HepG2 (cell line): ENCODE data around the gene CRY1. TPM values are rescaled to one million over a fixed set of nuclear protein-coding genes. Genes with fewer than 3 reads are reported as not detected.

Experiments used
- EP300 ChIP-seq, 3 experiments: sonication (generic) in 1 of 3; formaldehyde crosslinking in 1 of 3; IDR thresholded peaks; 2 replicates each; pipeline versions ENCODE4 v1.5.1 to v1.6.1; 2011 to 2020; ENCODE audit warnings: low read depth in 2 of 3, low read length in 2 of 3, borderline replicate concordance in 1 of 3, improper control_type of control experiment in 1 of 3, mild to moderate bottlenecking in 1 of 3, missing genetic modification reagents in 1 of 3, moderate library complexity in 1 of 3
- HIVEP1 ChIP-seq: sonication (generic); formaldehyde crosslinking; IDR thresholded peaks from 2 replicates; pipeline ENCODE4 v1.4.0; 2020; ENCODE audit warnings: mild to moderate bottlenecking, missing genetic modification reagents
- HNRNPH1 ChIP-seq: fragments of 200-400 bp; formaldehyde crosslinking; optimal IDR thresholded peaks from 2 replicates; pipeline ENCODE3; 2017; ENCODE audit warnings: mild to moderate bottlenecking, low read depth, low read length
- MTA1 ChIP-seq: sonication (generic); formaldehyde crosslinking; IDR thresholded peaks from 2 replicates; pipeline ENCODE4 v1.4.0; 2020; ENCODE audit warnings: missing genetic modification reagents, mild to moderate bottlenecking, borderline replicate concordance
- POLR2G ChIP-seq: fragments of 200-400 bp; formaldehyde crosslinking; IDR thresholded peaks from 2 replicates; pipeline ENCODE4 v1.6.1; 2018; ENCODE audit warnings: mild to moderate bottlenecking, low read depth, low read length, moderate library complexity
- RAD51 ChIP-seq: fragments of 450-650 bp; IDR thresholded peaks from 2 replicates; pipeline ENCODE4 v1.6.1; 2016; ENCODE audit warnings: borderline replicate concordance
- SMARCE1 ChIP-seq: fragments of 450-650 bp; IDR thresholded peaks from 2 replicates; pipeline ENCODE4 v1.6.1; 2017; ENCODE audit warnings: borderline replicate concordance
- ZBTB3 ChIP-seq: sonication (generic); formaldehyde crosslinking; IDR thresholded peaks from 2 replicates; pipeline ENCODE4 v1.4.0; 2020; ENCODE audit warnings: low read depth, mild to moderate bottlenecking, moderate library complexity, missing genetic modification reagents, borderline replicate concordance
- ZNF3 ChIP-seq: IDR thresholded peaks from 2 replicates; pipeline ENCODE4 v1.7.0; 2017; ENCODE audit warnings: inconsistent platforms
- ZNF614 ChIP-seq: IDR thresholded peaks from 2 replicates; pipeline ENCODE4 v1.6.1; 2018; ENCODE audit warnings: missing biosample characterization, missing genetic modification reagents, inconsistent platforms, borderline replicate concordance
- ZNF629 ChIP-seq: sonication (generic); formaldehyde crosslinking; conservative IDR thresholded peaks from 2 replicates; pipeline ENCODE4 v1.5.0; 2020; ENCODE audit warnings: missing genetic modification reagents
- ZNF660 ChIP-seq: sonication (generic); formaldehyde crosslinking; IDR thresholded peaks from 2 replicates; pipeline ENCODE4 v1.5.1; 2020; ENCODE audit warnings: mild to moderate bottlenecking, low read depth, missing genetic modification reagents, borderline replicate concordance
- ZNF773 ChIP-seq: sonication (generic); formaldehyde crosslinking; IDR thresholded peaks from 2 replicates; pipeline ENCODE4 v1.4.0; 2020; ENCODE audit warnings: missing genetic modification reagents, borderline replicate concordance
- ZNF792 ChIP-seq: IDR thresholded peaks from 2 replicates; pipeline ENCODE4 v1.6.1; 2016
- polyA plus RNA-seq, 8 experiments: library from polyadenylated mRNA; depleted of rRNA in 3 of 8; stranded (reverse) in 7 of 8; unstranded in 1 of 8; fragments of >200 nt; fragmentation: Illumina TruSeq in 4 of 8; extraction: Trizol in 4 of 8; gene quantifications; 2 replicates each; pipeline versions ENCODE4 v1.2.1 to v1.2.3, GENCODE V29; 2011 to 2016; ENCODE audit warnings: low read depth in 4 of 8, missing spikeins in 1 of 8, mixed read lengths in 1 of 8; ENCODE audit not compliant: insufficient read depth in 1 of 8
- total RNA-seq, 5 experiments: library from RNA; depleted of rRNA; stranded (reverse); fragments of >200 nt; fragmentation: Illumina TruSeq; extraction: Trizol; gene quantifications; 2 replicates each; pipeline ENCODE4 v1.2.3, GENCODE V29; 2016; ENCODE audit warnings: low read depth in 1 of 5
- TF ChIP-seq, protein P1 (sequence below): conservative IDR thresholded peaks from 2 replicates; pipeline ENCODE4 v1.6.1; 2018; ENCODE audit warnings: missing genetic modification reagents
- TF ChIP-seq, protein P2 (sequence below), 2 experiments: sonication (generic) in 1 of 2; formaldehyde crosslinking in 1 of 2; IDR thresholded peaks; 2 replicates each; pipeline versions ENCODE4 v1.6.1 to v1.9.0; 2014 to 2022; ENCODE audit warnings: antibody characterized with exemption in 1 of 2, borderline replicate concordance in 1 of 2, inconsistent platforms in 1 of 2, low read depth in 1 of 2, missing genetic modification reagents in 1 of 2
- TF ChIP-seq, protein P3 (sequence below): sonication (generic); formaldehyde crosslinking; IDR thresholded peaks from 2 replicates; pipeline ENCODE4 v1.8.0; 2022; ENCODE audit warnings: mild to moderate bottlenecking, missing genetic modification reagents, borderline replicate concordance

The CRY1 gene
- total and polyA plus RNA-seq, 2 of the 13 experiments (the other 11 are each of a cell fraction or from before 2014, with no cell fraction given) = 11.4 to 13.9 TPM

DNA sequence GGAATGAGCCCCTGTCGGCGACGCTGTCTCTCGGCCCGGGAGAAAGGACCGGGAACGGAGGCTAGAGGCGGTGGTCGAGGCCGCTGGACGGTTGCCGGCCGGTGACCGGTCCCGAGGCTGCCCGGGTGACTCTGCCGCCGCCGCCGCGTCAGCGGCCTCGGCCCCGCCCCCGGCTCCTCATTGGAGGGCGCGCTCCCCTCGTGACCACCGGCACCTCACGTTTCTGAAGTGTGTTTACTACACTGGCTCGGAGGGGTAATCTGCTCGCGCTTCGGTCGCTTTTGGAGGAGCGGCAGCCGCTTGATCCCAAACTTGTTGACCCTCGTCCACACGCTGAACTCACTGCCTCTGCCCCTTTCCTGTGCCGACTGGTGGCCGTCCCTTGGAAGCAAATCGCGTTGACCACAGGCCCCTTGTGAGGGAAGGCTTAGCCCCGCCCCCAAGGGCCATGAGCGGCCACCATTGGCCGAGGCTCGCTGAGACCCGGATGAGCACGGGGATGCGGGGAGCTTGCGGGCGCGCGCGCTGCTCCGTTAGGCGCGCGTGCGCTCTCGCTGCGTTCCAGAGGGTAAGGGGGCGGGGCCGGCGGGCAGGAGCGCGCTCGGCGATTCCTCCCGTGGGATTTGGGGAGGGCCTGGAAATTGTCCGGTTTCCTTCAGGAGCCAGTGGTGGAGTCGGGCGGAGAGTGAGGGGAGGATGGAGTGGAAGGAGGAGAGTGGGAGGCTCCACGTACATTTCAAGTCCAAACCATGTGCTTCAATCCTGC lies at the start of gene CRY1 (continued):
- TF ChIP-seq, protein P1, sequence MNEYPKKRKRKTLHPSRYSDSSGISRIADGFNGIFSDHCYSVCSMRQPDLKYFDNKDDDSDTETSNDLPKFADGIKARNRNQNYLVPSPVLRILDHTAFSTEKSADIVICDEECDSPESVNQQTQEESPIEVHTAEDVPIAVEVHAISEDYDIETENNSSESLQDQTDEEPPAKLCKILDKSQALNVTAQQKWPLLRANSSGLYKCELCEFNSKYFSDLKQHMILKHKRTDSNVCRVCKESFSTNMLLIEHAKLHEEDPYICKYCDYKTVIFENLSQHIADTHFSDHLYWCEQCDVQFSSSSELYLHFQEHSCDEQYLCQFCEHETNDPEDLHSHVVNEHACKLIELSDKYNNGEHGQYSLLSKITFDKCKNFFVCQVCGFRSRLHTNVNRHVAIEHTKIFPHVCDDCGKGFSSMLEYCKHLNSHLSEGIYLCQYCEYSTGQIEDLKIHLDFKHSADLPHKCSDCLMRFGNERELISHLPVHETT = no peak
- TF ChIP-seq POLR2G (peak; percentile 70), MTA1 (CRISPR knock-in tag) (no peak), ZNF629 (CRISPR knock-in tag) (0 out of 2 replicates have a peak, but pooled peaks have one; percentile 1), RAD51 (peak; percentile 69), ZNF614 (CRISPR knock-in tag) (no peak), SMARCE1 (no peak), ZBTB3 (0 out of 2 replicates have a peak, but pooled peaks have one; percentile 55), ZNF660 (CRISPR knock-in tag) (no peak), HNRNPH1 (no peak), ZNF773 (no peak), HIVEP1 (peak; percentile 58), ZNF3 (CRISPR knock-in tag) (no peak), EP300 (IDR thresholded peaks at IDR 0.05; ENCODE audit: low read depth in 2 of 2, low read length in 2 of 2) (no peak), EP300 (CRISPR knock-in tag; IDR thresholded peaks at IDR 0.05; ENCODE audit: borderline replicate concordance) (peak; percentile 36), ZNF792 (CRISPR knock-in tag) (no peak)
- TF ChIP-seq, protein P2, sequence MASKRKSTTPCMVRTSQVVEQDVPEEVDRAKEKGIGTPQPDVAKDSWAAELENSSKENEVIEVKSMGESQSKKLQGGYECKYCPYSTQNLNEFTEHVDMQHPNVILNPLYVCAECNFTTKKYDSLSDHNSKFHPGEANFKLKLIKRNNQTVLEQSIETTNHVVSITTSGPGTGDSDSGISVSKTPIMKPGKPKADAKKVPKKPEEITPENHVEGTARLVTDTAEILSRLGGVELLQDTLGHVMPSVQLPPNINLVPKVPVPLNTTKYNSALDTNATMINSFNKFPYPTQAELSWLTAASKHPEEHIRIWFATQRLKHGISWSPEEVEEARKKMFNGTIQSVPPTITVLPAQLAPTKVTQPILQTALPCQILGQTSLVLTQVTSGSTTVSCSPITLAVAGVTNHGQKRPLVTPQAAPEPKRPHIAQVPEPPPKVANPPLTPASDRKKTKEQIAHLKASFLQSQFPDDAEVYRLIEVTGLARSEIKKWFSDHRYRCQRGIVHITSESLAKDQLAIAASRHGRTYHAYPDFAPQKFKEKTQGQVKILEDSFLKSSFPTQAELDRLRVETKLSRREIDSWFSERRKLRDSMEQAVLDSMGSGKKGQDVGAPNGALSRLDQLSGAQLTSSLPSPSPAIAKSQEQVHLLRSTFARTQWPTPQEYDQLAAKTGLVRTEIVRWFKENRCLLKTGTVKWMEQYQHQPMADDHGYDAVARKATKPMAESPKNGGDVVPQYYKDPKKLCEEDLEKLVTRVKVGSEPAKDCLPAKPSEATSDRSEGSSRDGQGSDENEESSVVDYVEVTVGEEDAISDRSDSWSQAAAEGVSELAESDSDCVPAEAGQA (IDR thresholded peaks at IDR 0.05; ENCODE audit: low read depth) = 0 out of 2 replicates have a peak, but pooled peaks have one; percentile 42
- TF ChIP-seq, protein P2 (CRISPR knock-in tag; IDR thresholded peaks at IDR 0.05; ENCODE audit: borderline replicate concordance) = no peak
- TF ChIP-seq, protein P3, sequence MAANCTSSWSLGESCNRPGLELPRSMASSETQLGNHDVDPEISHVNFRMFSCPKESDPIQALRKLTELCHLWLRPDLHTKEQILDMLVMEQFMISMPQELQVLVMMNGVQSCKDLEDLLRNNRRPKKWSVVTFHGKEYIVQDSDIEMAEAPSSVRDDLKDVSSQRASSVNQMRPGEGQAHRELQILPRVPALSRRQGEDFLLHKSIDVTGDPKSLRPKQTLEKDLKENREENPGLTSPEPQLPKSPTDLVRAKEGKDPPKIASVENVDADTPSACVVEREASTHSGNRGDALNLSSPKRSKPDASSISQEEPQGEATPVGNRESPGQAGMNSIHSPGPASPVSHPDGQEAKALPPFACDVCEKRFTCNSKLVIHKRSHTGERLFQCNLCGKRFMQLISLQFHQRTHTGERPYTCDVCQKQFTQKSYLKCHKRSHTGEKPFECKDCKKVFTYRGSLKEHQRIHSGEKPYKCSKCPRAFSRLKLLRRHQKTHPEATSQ (CRISPR knock-in tag) = peak; percentile 98
